ENCODE results near the gene DPYSL4. TPM values are rescaled to one million over a fixed set of nuclear protein-coding genes. Genes with fewer than 3 reads are reported as not detected.

Gene DPYSL4
- total and polyA plus RNA-seq, 2 of the 4 experiments (the other 2 are of a cell fraction): 8.1 to 30.5 TPM

DNA sequence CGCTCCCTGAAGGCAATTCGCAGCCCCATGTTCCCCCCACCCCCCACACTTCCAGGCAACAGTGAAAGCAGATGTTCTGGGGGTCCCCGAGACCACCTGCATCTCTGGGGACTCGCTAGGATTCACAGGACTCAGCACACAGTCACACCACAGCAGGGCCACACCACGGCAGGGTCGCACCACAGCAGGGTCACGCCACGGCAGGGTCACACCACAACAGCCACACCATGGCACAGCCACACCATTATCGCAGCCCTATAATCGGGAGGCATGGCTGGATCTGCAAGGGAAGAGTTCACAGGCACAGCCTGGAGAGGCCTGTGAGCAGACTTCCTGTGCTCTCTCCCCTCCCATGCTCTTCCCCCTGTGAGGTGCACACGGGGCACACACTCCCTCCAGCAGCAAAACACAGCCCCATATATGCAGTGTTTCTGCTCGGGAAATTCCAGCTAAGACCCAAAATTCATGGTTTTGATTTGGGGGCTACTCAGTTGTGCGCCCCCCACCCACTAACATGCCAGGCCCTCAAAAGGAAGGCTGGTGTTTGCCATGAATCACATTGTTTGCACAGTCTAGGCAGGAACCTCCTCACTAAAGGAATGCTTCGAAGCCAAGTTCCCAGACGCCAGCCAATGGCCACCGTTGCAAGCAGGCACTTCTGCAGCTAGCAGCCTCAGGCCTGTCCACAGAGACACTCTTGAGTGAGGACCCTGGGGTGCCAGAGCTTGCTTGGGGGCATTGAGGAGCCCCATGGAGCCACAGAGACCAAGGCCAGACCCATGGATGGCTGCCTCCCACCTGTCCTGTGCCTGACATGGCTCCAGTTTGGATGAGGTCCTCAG is 7.0 kb upstream of the DPYSL4 start:
- H2BK5ac ChIP-seq (ENCODE audit: low read depth, low read length, poor library complexity, severe bottlenecking): no peak overlapping the region
- ATAC-seq (ENCODE audit: low read depth) (no peak), DNase-seq (no peak)
- no peak overlapping the region for H3K4me3 ChIP-seq (ENCODE audit: insufficient read depth, low read depth, low read length)
- H3K36me3 ChIP-seq (ENCODE audit: control insufficient read depth, insufficient read depth, low read length): no peaks in the 10 kb centered on the region
- H3K14ac ChIP-seq (replicated peaks; ENCODE audit: low read depth, low read length): no peak overlapping the region
- no peak overlapping the region for H3K9ac ChIP-seq (ENCODE audit: low read depth, low read length)
- H3K9me3 ChIP-seq (ENCODE audit: control insufficient read depth, insufficient read depth, low read length): no peaks in the 10 kb centered on the region
- H3K56ac ChIP-seq (ENCODE audit: extremely low read depth, insufficient read depth, low read length): no peak overlapping the region
- H2AFZ ChIP-seq (replicated peaks; ENCODE audit: low read length, poor library complexity): peak overlapping the region; percentile 16
- in situ Hi-C loops (cut with MboI; ENCODE audit: low sequenced_read_pairs) (no loop called here), dilution Hi-C loops (cut with HindIII; ENCODE audit: low sequenced_read_pairs, unreplicated experiment) (no loop called here), intact Hi-C loops (cut with micrococcal nuclease) (no loop called here)
- H4K8ac ChIP-seq (ENCODE audit: low read depth in 2 of 2, low read length in 2 of 2): no peak overlapping the region
- H3K4me1 ChIP-seq (ENCODE audit: control insufficient read depth, insufficient read depth, low read length): no peaks in the 10 kb centered on the region
- no peak overlapping the region for H2BK20ac ChIP-seq (ENCODE audit: low read depth, low read length)
- H2BK120ac ChIP-seq (ENCODE audit: low read depth, low read length): no peak overlapping the region
- peaks cover 38% of the 10 kb centered on the region for H3K27me3 ChIP-seq (ENCODE audit: control insufficient read depth, insufficient read depth, low read length)
- no peak overlapping the region for H3K27ac ChIP-seq (ENCODE audit: insufficient read depth, low read length)
- H3K79me1 ChIP-seq (ENCODE audit: low read depth in 1 of 2, low read length in 2 of 2): no peaks in the 10 kb centered on the region
- H3K9me1 ChIP-seq (ENCODE audit: insufficient read depth, low read length): no peaks in the 10 kb centered on the region
- H3K4me2 ChIP-seq (ENCODE audit: low read depth, low read length): no peak overlapping the region
- H3K23ac ChIP-seq (ENCODE audit: low read depth, low read length): no peak overlapping the region
- H3K18ac ChIP-seq (ENCODE audit: low read depth, low read length): no peak overlapping the region
- no peaks in the 10 kb centered on the region; the same call in 1 of the 2 replicates for H4K20me1 ChIP-seq (ENCODE audit: insufficient read depth, low read length)
- no peak overlapping the region for H4K91ac ChIP-seq (ENCODE audit: insufficient read depth, low read depth, low read length)
- ChIA-PET CTCF (no interaction called here), POLR2A (ENCODE audit: unreplicated experiment) (no interaction called here)
- H2AK5ac ChIP-seq (ENCODE audit: low read depth, low read length): no peak overlapping the region
- BruUV-seq (replicated peaks): no TSS peak
- no peak overlapping the region for H2AK9ac ChIP-seq (replicated peaks; ENCODE audit: low read depth, low read length, poor library complexity)
- H3K4ac ChIP-seq (ENCODE audit: low read depth, low read length): no peak overlapping the region
- WGBS, 2 experiments (ENCODE audit: extremely low coverage in 2 of 2, insufficient read length in 1 of 2): 58% methylated on average over 6 of the region's 16 CpGs; no CpG with 5 or more reads in 1 of the 2 experiments
- no peak overlapping the region for H4K5ac ChIP-seq (ENCODE audit: low read depth, low read length)
- TF ChIP-seq SMC3 (IDR thresholded peaks at IDR 0.05; ENCODE audit: low read depth, low read length): no peak
- TF ChIP-seq RCOR1 (IDR thresholded peaks at IDR 0.05; ENCODE audit: insufficient replicate concordance, low read length): no peak
- no peak for TF ChIP-seq CEBPB (IDR thresholded peaks at IDR 0.05; ENCODE audit: low read depth, low read length)
- no peak for TF ChIP-seq NFE2L2 (IDR thresholded peaks at IDR 0.05; ENCODE audit: low read depth, low read length)
- no peak for TF ChIP-seq BHLHE40 (IDR thresholded peaks at IDR 0.05; ENCODE audit: low read depth, low read length)
- TF ChIP-seq FOS (IDR thresholded peaks at IDR 0.05; ENCODE audit: low read depth, low read length): no peak
- no peak for TF ChIP-seq RAD21 (IDR thresholded peaks at IDR 0.05; ENCODE audit: low read length)
- TF ChIP-seq, protein P1, sequence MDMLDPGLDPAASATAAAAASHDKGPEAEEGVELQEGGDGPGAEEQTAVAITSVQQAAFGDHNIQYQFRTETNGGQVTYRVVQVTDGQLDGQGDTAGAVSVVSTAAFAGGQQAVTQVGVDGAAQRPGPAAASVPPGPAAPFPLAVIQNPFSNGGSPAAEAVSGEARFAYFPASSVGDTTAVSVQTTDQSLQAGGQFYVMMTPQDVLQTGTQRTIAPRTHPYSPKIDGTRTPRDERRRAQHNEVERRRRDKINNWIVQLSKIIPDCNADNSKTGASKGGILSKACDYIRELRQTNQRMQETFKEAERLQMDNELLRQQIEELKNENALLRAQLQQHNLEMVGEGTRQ (IDR thresholded peaks at IDR 0.05; ENCODE audit: low read depth, low read length): no peak
- no peak for TF ChIP-seq CHD1 (IDR thresholded peaks at IDR 0.05; ENCODE audit: low read depth, low read length)
- TF ChIP-seq, protein P2, sequence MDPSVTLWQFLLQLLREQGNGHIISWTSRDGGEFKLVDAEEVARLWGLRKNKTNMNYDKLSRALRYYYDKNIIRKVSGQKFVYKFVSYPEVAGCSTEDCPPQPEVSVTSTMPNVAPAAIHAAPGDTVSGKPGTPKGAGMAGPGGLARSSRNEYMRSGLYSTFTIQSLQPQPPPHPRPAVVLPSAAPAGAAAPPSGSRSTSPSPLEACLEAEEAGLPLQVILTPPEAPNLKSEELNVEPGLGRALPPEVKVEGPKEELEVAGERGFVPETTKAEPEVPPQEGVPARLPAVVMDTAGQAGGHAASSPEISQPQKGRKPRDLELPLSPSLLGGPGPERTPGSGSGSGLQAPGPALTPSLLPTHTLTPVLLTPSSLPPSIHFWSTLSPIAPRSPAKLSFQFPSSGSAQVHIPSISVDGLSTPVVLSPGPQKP (IDR thresholded peaks at IDR 0.05; ENCODE audit: borderline replicate concordance, low read depth, low read length): no peak
- no peak for TF ChIP-seq MAFK (IDR thresholded peaks at IDR 0.05; ENCODE audit: low read depth, low read length)
- TF ChIP-seq, protein P3, sequence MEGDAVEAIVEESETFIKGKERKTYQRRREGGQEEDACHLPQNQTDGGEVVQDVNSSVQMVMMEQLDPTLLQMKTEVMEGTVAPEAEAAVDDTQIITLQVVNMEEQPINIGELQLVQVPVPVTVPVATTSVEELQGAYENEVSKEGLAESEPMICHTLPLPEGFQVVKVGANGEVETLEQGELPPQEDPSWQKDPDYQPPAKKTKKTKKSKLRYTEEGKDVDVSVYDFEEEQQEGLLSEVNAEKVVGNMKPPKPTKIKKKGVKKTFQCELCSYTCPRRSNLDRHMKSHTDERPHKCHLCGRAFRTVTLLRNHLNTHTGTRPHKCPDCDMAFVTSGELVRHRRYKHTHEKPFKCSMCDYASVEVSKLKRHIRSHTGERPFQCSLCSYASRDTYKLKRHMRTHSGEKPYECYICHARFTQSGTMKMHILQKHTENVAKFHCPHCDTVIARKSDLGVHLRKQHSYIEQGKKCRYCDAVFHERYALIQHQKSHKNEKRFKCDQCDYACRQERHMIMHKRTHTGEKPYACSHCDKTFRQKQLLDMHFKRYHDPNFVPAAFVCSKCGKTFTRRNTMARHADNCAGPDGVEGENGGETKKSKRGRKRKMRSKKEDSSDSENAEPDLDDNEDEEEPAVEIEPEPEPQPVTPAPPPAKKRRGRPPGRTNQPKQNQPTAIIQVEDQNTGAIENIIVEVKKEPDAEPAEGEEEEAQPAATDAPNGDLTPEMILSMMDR (conservative IDR thresholded peaks at IDR 0.05; ENCODE audit: low read depth, low read length): no peak
- no peak for TF ChIP-seq RFX5 (IDR thresholded peaks at IDR 0.05; ENCODE audit: low read depth, low read length)
- no peak for TF ChIP-seq MXI1 (IDR thresholded peaks at IDR 0.05; ENCODE audit: borderline replicate concordance, low read depth, low read length)
- TF ChIP-seq MAZ (IDR thresholded peaks at IDR 0.05; ENCODE audit: borderline replicate concordance, low read depth, low read length): no peak
- no peak overlapping the region for H2BK15ac ChIP-seq (ENCODE audit: low read depth, low read length)

Measured in IMR-90 (cell line).